GM19372 (cell line): ENCODE results near the gene CCDC50.

Experiments
- ATAC-seq: cut with Tn5 transposase; IDR thresholded peaks from one replicate; pipeline ENCODE4 v1.9.1; 2021; ENCODE audit warnings: mild to moderate bottlenecking, low read depth, moderate library complexity; ENCODE audit not compliant: unreplicated experiment

CCDC50 gene

GRCh38 chr3:191376516-191377141 is 47.4 kb downstream of the CCDC50 start:
- ATAC-seq: no peak

DNA sequence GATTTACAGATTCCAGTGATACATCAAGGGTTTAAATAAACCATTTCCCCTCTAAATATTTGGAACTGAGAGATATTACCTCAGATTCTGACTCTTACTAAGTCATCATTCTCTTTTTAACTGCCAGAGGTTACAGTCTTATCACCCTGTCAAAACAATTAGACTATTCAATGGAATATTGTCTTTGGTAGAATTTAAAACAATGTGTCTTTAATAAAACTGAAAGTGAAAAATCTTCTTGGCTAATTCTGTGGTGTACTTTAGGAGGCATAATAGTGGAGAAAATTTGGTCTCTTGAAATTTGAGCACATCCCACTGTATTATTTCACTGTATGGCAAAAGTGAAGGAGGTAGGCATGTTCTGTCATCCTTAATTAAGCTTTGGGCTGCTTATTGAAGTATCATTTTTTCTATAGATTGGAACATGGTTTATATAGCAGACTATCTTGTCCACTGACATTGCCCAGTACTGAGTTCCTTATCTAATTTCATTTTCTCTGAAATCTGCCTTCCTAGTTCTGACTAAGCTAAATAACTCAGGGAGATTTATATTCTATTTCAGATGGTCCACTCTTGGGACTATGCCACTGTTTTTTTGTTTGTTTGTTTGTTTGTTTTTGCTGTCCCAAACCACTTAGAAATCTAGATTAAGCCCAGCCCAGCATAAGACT is 49.1 kb downstream of the CCDC50 start:
- ATAC-seq: no peak

DNA sequence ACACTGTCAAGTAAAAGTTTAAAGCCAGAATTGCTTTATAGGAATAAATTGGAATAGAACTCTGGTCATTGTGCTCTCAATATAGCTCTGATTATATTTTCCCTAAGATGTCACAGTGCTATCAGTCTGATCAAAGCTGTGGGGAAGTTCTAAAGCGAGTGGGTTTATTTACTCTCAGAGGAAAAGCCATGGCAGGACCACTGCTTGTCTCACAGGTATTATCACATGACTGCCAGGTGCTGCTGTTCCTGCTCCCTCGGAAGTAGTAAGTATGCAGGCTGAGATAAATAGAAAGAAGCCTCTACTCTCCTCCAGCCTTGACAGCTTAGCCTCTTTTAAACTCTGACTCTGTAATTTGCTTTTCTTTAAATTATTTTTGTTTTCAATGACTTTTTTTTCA is 50.3 kb downstream of the CCDC50 start:
- no peak for ATAC-seq

- ATAC-seq: no peak
Observed at GRCh38 chr3:191380001-191380400, 50.8 kb downstream of the CCDC50 start.

DNA sequence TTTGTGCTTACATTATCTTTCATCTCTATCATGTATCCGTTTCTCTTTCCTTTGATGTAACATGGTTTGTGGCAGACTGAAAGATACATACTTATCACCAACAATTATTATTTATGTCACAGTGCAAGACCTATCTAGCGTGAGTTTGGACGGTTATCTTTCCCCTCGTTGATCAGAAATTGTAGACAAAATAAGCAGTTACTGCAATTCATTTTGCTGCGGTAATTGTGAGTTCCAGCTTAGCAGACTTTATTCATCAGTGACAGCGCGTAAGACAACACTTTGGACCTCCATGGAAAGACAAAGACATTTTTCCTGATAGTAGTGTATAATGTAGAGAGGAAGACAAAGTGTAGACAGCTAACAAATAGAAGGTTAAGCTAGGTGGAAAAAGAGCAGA is 52.1 kb downstream of the CCDC50 start:
- ATAC-seq: no peak

DNA sequence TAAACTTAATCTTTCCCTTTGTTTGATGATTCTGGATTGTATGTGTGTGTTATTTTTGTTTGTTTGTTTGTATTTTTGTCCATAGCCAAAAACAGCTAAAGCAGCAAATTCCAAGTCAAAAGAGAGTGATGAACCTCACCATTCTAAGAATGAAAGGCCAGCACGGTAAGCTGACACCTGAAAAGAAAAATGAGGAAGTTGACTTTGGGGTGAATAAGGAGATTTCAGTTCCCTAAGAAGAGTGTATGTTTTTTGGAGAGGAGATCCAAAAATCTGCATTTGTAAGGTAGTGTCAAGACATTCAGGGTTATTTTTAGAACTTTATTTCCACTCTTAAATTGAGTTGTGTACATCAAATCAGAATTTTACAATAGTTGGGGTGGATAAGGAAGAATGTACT is 53.5 kb downstream of the CCDC50 start:
- ATAC-seq: peak; percentile 61

GRCh38 chr3:191383124-191383523 is 53.9 kb downstream of the CCDC50 start:
- no peak for ATAC-seq

GRCh38 chr3:191385101-191385500 is 55.9 kb downstream of the CCDC50 start:
- no peak for ATAC-seq

DNA sequence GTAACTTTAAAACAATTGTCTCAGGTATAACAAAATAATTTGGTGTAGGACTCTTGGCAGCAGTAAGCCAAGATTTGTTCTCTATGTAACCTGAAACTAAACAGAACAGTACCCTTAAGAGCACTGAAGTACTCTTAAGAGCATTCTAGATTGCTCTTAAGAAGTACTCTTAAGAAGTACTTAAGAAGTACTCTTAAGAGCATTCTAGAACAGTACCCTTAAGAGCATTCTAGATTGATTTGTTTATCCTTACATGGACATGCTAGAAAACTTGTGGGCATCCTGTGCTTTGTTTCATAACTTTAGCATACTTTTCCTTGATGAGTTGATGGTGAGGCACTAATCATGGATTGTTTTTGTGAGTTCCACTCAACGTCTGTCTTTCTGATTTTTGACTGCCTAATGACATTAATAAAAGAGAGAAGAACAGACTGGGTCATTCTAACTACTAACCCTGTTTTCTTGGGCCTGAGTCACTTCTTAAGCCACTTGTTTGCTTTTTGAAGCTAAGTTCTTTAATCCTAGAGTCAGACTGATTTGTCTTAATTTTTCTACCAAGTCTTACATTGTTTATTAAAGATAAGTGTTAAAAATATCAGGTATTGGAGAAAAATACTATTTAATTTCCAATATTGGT is 58.4 kb downstream of the CCDC50 start:
- ATAC-seq: no peak

- ATAC-seq: no peak
Observed at GRCh38 chr3:191388823-191389222, 59.6 kb downstream of the CCDC50 start.

GRCh38 chr3:191390580-191390979 is 61.4 kb downstream of the CCDC50 start:
- no peak for ATAC-seq

- no peak for ATAC-seq
Observed at GRCh38 chr3:191391861-191392808, 62.9 kb downstream of the CCDC50 start.

DNA sequence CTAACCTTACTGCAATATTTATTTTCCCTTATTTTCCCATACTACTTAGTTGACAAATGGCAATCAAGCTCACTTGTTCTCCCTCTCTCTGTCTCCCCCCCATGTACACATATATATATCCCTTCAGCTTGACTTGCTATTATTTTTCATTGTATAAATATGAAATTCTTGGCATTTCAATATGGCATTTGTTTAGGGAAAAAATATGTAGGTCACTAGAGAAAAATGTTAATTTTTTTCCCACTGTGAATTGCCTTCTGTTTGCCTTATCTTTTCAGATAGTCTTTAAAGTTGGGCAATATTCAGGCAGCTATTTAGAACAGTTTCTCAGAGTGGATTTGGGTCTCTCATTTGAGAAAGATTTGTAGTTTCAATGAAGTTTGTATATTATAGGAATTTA is 64.0 kb downstream of the CCDC50 start:
- ATAC-seq: no peak

- no peak for ATAC-seq
Observed at GRCh38 chr3:191397771-191398170, 68.6 kb downstream of the CCDC50 start.

DNA sequence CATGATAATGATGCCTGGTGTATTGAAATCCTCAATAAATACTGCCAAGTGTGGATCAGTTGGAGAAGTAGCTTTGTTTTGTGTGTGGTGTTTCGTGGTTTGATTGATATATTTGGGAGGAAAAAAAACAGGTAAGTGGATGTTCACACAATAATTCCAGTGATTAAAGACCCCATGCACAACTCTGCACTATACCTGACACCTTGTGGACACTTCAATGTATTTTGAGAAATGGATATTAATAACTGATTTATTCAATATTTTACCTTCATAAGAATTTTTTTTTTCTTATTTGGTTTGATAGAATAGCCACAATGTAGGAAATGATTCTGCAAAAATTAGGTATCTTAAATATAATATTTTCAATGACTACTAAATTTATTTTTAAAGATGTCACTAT is 69.4 kb downstream of the CCDC50 start:
- ATAC-seq: no peak

GRCh38 chr3:191399918-191400317 is 70.7 kb downstream of the CCDC50 start:
- no peak for ATAC-seq

DNA sequence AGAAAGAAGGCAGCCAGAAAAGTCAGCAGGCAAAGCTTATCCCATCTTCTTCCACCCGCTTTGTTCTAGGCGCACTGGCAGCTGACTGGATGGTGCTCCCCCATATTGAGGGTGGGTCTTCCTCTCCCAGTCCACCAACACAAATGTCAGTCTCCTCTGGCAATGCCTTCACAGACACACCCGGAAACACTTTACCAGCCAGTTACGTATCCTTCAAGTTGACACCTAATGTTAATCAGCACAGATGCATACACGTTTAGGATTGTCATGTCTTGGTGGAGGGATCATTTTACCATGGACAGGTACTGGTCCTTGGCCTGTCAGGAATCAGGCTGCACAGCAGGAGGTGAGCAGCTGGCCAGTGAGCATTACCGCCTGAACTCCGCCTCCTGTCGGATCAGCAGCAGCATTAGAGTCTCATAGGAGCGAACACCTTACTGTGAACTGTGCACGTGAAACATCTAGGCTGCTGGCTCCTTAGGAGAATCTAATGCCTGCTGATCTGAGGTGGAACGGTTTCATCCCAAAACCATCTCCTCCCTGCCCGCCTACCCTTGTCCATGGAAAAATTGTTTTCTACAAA is 72.7 kb downstream of the CCDC50 start:
- ATAC-seq: no peak

GRCh38 chr3:191409791-191410359 is 80.7 kb downstream of the CCDC50 start:
- no peak for ATAC-seq

DNA sequence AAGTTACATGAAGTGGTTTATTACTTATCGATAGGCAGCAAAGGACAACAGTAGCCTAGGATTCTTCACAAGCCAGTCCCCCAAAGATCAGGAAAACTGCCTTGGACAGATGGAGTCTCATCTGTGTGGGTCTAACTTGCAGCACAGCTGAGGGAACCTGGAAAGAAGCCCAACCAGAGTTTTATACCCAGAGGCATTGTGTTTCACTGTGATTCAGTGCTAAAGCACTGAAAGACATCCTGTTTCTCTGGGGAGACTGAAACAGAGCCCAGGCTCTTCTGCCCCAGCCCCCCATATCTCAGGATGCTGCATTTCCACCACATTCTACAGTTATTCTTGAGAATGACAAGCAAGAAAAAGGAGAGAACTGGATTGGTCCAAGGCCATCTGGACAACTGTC is 83.6 kb downstream of the CCDC50 start:
- ATAC-seq: no peak

GRCh38 chr3:191414286-191414685 is 85.1 kb downstream of the CCDC50 start:
- no peak for ATAC-seq
